ENCODE data around the gene ARHGAP32.

ARHGAP32 gene

GRCh38 chr11:128917144-128917724, 274.9 kb downstream of the ARHGAP32 start:
- no peak for DNase-seq (ENCODE audit: low read depth in 2 of 2, low spot score in 1 of 2)

- DNase-seq (ENCODE audit: low read depth in 2 of 2, low spot score in 1 of 2), result no peak
These were observed 275.4 kb downstream of the ARHGAP32 start for GRCh38 chr11:128916681-128917080.

GRCh38 chr11:128916037-128916572, 276.0 kb downstream of the ARHGAP32 start:
- no peak for DNase-seq (ENCODE audit: low read depth in 2 of 2, low spot score in 1 of 2)

- no peak for DNase-seq (ENCODE audit: low read depth in 2 of 2, low spot score in 1 of 2)
These were observed 277.0 kb downstream of the ARHGAP32 start for GRCh38 chr11:128915149-128915521.
